Keratinocyte (primary cell): ENCODE data around the gene RPS18.

Experiments used
- CTCF ChIP-seq, 3 experiments: IDR thresholded peaks in 1 of 3; conservative IDR thresholded peaks in 1 of 3; optimal IDR thresholded peaks in 1 of 3; 2 replicates in 2 of 3; 3 replicates in 1 of 3; pipeline versions ENCODE3 to v1.5.1; 2011; ENCODE audit warnings: low read length in 3 of 3, mild to moderate bottlenecking in 3 of 3, moderate library complexity in 2 of 3, control low read depth in 1 of 3, inconsistent platforms in 1 of 3; ENCODE audit not compliant: insufficient read depth in 2 of 3; ENCODE audit errors: extremely low read depth in 1 of 3
- EZH2 ChIP-seq: IDR thresholded peaks from one replicate; pipeline ENCODE4 v1.6.1; 2012; ENCODE audit warnings: inconsistent platforms, mild to moderate bottlenecking, low read length, moderate library complexity

- TF ChIP-seq CTCF (optimal IDR thresholded peaks at IDR 0.05 in 1 of 3, IDR thresholded peaks at IDR 0.05 in 1 of 3, conservative IDR thresholded peaks at IDR 0.05 in 1 of 3; ENCODE audit: extremely low read depth in 1 of 3, insufficient read depth in 2 of 3, low read length in 3 of 3) (no peak), EZH2 (no peak)
These were observed 52.2 kb downstream of the RPS18 start for GRCh38 chr6:33324125-33324524.
